ENCODE results near the gene PKNOX1.
"Not testable (repeated sequence)": the region's sequence is repeated elsewhere in the genome, so short reads cannot be mapped to it uniquely, and the experiment has no call there.

- not testable (repeated sequence) for TF ChIP-seq POLR2AphosphoS5 (IDR thresholded peaks at IDR 0.05; ENCODE audit: control insufficient read depth, insufficient read depth, low read depth, low read length); ZNF644 (tag; IDR thresholded peaks at IDR 0.05; ENCODE audit: low read depth); MTA3 (IDR thresholded peaks at IDR 0.05; ENCODE audit: borderline replicate concordance); CTCF (IDR thresholded peaks at IDR 0.05 in 2 of 3, conservative IDR thresholded peaks at IDR 0.05 in 1 of 3; ENCODE audit: insufficient read depth in 2 of 3, low read depth in 1 of 3, low read length in 3 of 3); TAF1 (IDR thresholded peaks at IDR 0.05; ENCODE audit: control insufficient read depth, extremely low read depth, insufficient read depth, low read length, severe bottlenecking); MXI1 (IDR thresholded peaks at IDR 0.05; ENCODE audit: low read depth, low read length); FOXJ3 (CRISPR knock-in tag; IDR thresholded peaks at IDR 0.05); RBFOX2 (IDR thresholded peaks at IDR 0.05; ENCODE audit: low read depth, low read length); ETV6 (IDR thresholded peaks at IDR 0.05; ENCODE audit: borderline replicate concordance in 1 of 2, low read depth in 2 of 2, low read length in 1 of 2); ETV6 (CRISPR knock-in tag; IDR thresholded peaks at IDR 0.05; ENCODE audit: borderline replicate concordance); ID3 (CRISPR knock-in tag; IDR thresholded peaks at IDR 0.05); ID3 (tag; IDR thresholded peaks at IDR 0.05); USF2 (CRISPR knock-in tag; IDR thresholded peaks at IDR 0.05); SPI1 (IDR thresholded peaks at IDR 0.05; ENCODE audit: borderline replicate concordance, low read depth, low read length); MTF1 (CRISPR knock-in tag; IDR thresholded peaks at IDR 0.05; ENCODE audit: borderline replicate concordance)
Observed at GRCh38 chr21:43045165-43045875, 71.0 kb downstream of the PKNOX1 start.

All from K562 (cell line).